ENCODE data around the gene LRRC31.
A peak's percentile ranks its signal among the peaks of the same experiment; 100 is the strongest.

The LRRC31 gene

GRCh38 chr3:169822091-169822490, 47.6 kb downstream of the LRRC31 start:
- Histone ChIP-seq H3K27me3 (replicated peaks; ENCODE audit: control insufficient read depth, insufficient read depth, low read length, poor library complexity, severe bottlenecking) (no peaks in the 10 kb centered on the region), H3K4me1 (ENCODE audit: control insufficient read depth, insufficient read depth, low read length, poor library complexity, severe bottlenecking) (no peaks in the 10 kb centered on the region), H3K27ac (ENCODE audit: insufficient read depth, low read length, poor library complexity, severe bottlenecking) (no peak overlapping the region), H3K9me3 (ENCODE audit: control insufficient read depth, low read length) (no peaks in the 10 kb centered on the region), H3K4me3 (ENCODE audit: insufficient read depth, low read depth, low read length, poor library complexity, severe bottlenecking) (no peak overlapping the region), H3K36me3 (ENCODE audit: control insufficient read depth, insufficient read depth, low read length) (no peaks in the 10 kb centered on the region)
- DNase-seq = no peak

DNA sequence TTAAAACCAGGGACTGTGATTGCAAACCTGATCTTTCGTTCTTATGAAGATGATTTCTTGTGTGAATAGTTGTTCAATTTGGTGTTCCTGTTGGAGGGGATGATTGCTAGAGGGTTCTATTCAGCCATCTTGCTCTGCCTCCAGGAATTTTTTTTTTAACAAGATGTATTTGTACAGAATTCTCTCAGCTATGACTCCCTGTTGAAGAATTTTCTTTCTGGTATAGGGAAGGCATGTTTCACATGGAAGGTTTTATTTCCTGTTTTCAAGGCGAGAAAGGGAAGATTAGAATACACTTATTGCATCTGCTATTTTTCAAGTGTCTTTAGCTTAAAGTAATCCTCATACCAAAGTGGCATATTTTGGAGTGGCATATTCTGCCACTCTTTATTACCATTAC, 51.4 kb downstream of the LRRC31 start:
- Histone ChIP-seq H3K9me3 (ENCODE audit: control insufficient read depth, low read length) (no peaks in the 10 kb centered on the region), H3K27ac (ENCODE audit: insufficient read depth, low read length, poor library complexity, severe bottlenecking) (no peak overlapping the region), H3K4me3 (ENCODE audit: insufficient read depth, low read depth, low read length, poor library complexity, severe bottlenecking) (no peak overlapping the region), H3K36me3 (ENCODE audit: control insufficient read depth, insufficient read depth, low read length) (no peaks in the 10 kb centered on the region), H3K4me1 (ENCODE audit: control insufficient read depth, insufficient read depth, low read length, poor library complexity, severe bottlenecking) (no peaks in the 10 kb centered on the region), H3K27me3 (replicated peaks; ENCODE audit: control insufficient read depth, insufficient read depth, low read length, poor library complexity, severe bottlenecking) (no peaks in the 10 kb centered on the region)
- DNase-seq = no peak

- H3K4me1 ChIP-seq (ENCODE audit: control insufficient read depth, insufficient read depth, low read length, poor library complexity, severe bottlenecking) = peaks cover 12% of the 10 kb centered on the region
- no peak for DNase-seq
- H3K27ac ChIP-seq (ENCODE audit: insufficient read depth, low read length, poor library complexity, severe bottlenecking) = no peak overlapping the region
- H3K36me3 ChIP-seq (ENCODE audit: control insufficient read depth, insufficient read depth, low read length) = no peaks in the 10 kb centered on the region
- H3K9me3 ChIP-seq (ENCODE audit: control insufficient read depth, low read length) = no peaks in the 10 kb centered on the region
- no peak overlapping the region for H3K4me3 ChIP-seq (ENCODE audit: insufficient read depth, low read depth, low read length, poor library complexity, severe bottlenecking)
- H3K27me3 ChIP-seq (replicated peaks; ENCODE audit: control insufficient read depth, insufficient read depth, low read length, poor library complexity, severe bottlenecking) = no peaks in the 10 kb centered on the region
Observed at GRCh38 chr3:169815590-169816150, 54.1 kb downstream of the LRRC31 start.

DNA sequence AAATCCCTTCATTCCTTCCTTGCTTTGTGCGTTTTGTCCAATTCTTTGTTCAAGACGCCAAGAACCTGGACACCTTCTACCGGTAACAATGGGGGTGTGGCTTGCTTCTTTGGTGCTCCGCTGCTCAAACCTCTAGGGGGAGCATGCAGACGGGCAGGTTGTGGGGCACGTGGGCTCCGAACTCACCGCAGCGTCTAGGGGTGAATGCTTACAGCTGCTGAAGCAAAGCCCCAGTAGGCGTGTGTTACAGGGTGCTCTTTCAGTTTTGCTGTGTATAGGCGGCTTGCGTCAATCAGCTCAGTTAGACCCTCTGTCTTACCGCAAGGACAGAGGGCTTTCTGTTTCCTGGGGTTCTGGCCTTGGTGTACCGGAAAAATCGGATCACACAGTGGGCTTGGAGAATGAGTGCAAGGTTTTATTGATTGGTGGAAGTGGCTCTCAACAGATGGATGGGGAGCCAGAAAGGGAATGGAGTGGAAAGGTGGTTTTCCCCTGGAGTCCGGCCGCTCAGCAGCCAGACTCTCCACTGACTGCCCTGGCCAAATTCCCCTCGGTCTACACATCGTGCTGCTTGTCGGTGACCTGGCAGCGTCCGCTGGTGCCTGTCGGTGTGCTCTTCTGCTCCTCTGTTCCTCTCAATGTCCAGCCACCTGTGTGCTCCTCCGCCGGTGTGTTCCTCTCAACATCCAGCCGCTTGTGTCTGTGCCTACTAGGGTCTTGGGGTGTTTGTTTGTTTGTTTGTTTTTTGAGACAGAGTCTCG, 55.8 kb downstream of the LRRC31 start:
- peak overlapping the region; percentile 72 for H3K4me3 ChIP-seq (ENCODE audit: insufficient read depth, low read depth, low read length, poor library complexity, severe bottlenecking)
- H3K9me3 ChIP-seq (ENCODE audit: control insufficient read depth, low read length) = no peaks in the 10 kb centered on the region
- no peaks in the 10 kb centered on the region for H3K36me3 ChIP-seq (ENCODE audit: control insufficient read depth, insufficient read depth, low read length)
- H3K27me3 ChIP-seq (replicated peaks; ENCODE audit: control insufficient read depth, insufficient read depth, low read length, poor library complexity, severe bottlenecking) = no peaks in the 10 kb centered on the region
- H3K4me1 ChIP-seq (ENCODE audit: control insufficient read depth, insufficient read depth, low read length, poor library complexity, severe bottlenecking) = peaks cover 12% of the 10 kb centered on the region
- peak; percentile 47 to 60 (median 54) for DNase-seq
- H3K27ac ChIP-seq (ENCODE audit: insufficient read depth, low read length, poor library complexity, severe bottlenecking) = no peak overlapping the region

- Histone ChIP-seq H3K36me3 (ENCODE audit: control insufficient read depth, insufficient read depth, low read length) (no peaks in the 10 kb centered on the region), H3K4me3 (ENCODE audit: insufficient read depth, low read depth, low read length, poor library complexity, severe bottlenecking) (peak overlapping the region; percentile 72), H3K9me3 (ENCODE audit: control insufficient read depth, low read length) (no peaks in the 10 kb centered on the region), H3K4me1 (ENCODE audit: control insufficient read depth, insufficient read depth, low read length, poor library complexity, severe bottlenecking) (peaks cover 12% of the 10 kb centered on the region), H3K27ac (ENCODE audit: insufficient read depth, low read length, poor library complexity, severe bottlenecking) (no peak overlapping the region), H3K27me3 (replicated peaks; ENCODE audit: control insufficient read depth, insufficient read depth, low read length, poor library complexity, severe bottlenecking) (no peaks in the 10 kb centered on the region)
- no peak for DNase-seq
Observed at GRCh38 chr3:169813278-169813677, 56.5 kb downstream of the LRRC31 start.

- H3K27me3 ChIP-seq (replicated peaks; ENCODE audit: control insufficient read depth, insufficient read depth, low read length, poor library complexity, severe bottlenecking) = no peaks in the 10 kb centered on the region
- H3K27ac ChIP-seq (ENCODE audit: insufficient read depth, low read length, poor library complexity, severe bottlenecking) = no peak within 1 kb of the TSS
- DNase-seq = peak; percentile 13 to 52 (median 32)
- peak within 1 kb of the TSS; percentile 72 for H3K4me3 ChIP-seq (ENCODE audit: insufficient read depth, low read depth, low read length, poor library complexity, severe bottlenecking)
- peaks cover 12% of the 10 kb centered on the region for H3K4me1 ChIP-seq (ENCODE audit: control insufficient read depth, insufficient read depth, low read length, poor library complexity, severe bottlenecking)
- no peaks in the 10 kb centered on the region for H3K9me3 ChIP-seq (ENCODE audit: control insufficient read depth, low read length)
- H3K36me3 ChIP-seq (ENCODE audit: control insufficient read depth, insufficient read depth, low read length) = no peaks in the 10 kb centered on the region
Observed at GRCh38 chr3:169812332-169813235, 57.2 kb downstream of the LRRC31 start, which contains the start of the genes LRRC34 and LRRIQ4. Gene LRRC34 (minus strand): TSS chr3:169812904. CDS start chr3:169812548, 356 bp downstream. Gene LRRIQ4 (plus strand): TSS chr3:169812870. CDS start chr3:169821922, 9,052 bp downstream.

DNA sequence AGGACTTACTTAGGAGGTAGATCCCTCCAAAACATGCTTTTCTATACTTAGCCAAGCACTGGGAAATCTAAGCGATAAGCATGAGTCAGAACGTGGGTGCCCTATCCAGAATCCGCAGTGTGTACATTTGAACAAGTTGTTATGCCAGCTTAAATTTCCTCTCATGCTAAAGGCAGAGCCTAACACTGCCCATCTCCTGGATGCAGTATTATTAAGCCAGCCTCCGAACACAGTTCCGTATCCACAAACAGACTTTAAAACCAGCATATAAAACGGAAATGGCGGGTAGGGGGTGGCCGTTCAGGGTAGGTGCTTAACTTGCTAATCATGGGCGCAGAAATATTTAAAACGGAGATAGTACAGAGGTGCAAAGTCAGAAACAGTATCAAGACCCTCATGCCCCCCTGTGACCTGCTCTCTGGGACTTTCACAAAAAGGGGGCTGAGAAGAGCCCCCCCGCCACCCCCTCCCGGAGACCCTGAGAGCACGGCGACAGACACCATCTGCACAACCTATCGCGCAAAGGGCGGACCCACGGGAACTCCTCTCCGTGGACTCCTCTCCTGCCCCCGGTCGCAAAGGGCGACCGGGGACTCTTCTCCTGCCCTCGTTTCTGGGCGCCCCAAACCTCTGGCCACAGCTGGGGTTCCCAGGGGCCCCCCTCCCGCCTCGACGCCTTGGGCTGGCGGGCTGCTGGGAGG, 58.0 kb downstream of the LRRC31 start:
- H3K4me1 ChIP-seq (ENCODE audit: control insufficient read depth, insufficient read depth, low read length, poor library complexity, severe bottlenecking) = peaks cover 12% of the 10 kb centered on the region
- H3K27ac ChIP-seq (ENCODE audit: insufficient read depth, low read length, poor library complexity, severe bottlenecking) = no peak overlapping the region
- H3K9me3 ChIP-seq (ENCODE audit: control insufficient read depth, low read length) = no peaks in the 10 kb centered on the region
- DNase-seq = no peak
- H3K36me3 ChIP-seq (ENCODE audit: control insufficient read depth, insufficient read depth, low read length) = no peaks in the 10 kb centered on the region
- no peaks in the 10 kb centered on the region for H3K27me3 ChIP-seq (replicated peaks; ENCODE audit: control insufficient read depth, insufficient read depth, low read length, poor library complexity, severe bottlenecking)
- peak overlapping the region; percentile 72 for H3K4me3 ChIP-seq (ENCODE audit: insufficient read depth, low read depth, low read length, poor library complexity, severe bottlenecking)

GRCh38 chr3:169809230-169809795, 60.4 kb downstream of the LRRC31 start:
- Histone ChIP-seq H3K27ac (ENCODE audit: insufficient read depth, low read length, poor library complexity, severe bottlenecking) (no peak overlapping the region), H3K4me3 (ENCODE audit: insufficient read depth, low read depth, low read length, poor library complexity, severe bottlenecking) (no peak overlapping the region), H3K4me1 (ENCODE audit: control insufficient read depth, insufficient read depth, low read length, poor library complexity, severe bottlenecking) (peaks cover 12% of the 10 kb centered on the region), H3K36me3 (ENCODE audit: control insufficient read depth, insufficient read depth, low read length) (no peaks in the 10 kb centered on the region), H3K27me3 (replicated peaks; ENCODE audit: control insufficient read depth, insufficient read depth, low read length, poor library complexity, severe bottlenecking) (no peaks in the 10 kb centered on the region), H3K9me3 (ENCODE audit: control insufficient read depth, low read length) (no peaks in the 10 kb centered on the region)
- DNase-seq = no peak

- no peaks in the 10 kb centered on the region for H3K4me1 ChIP-seq (ENCODE audit: control insufficient read depth, insufficient read depth, low read length, poor library complexity, severe bottlenecking)
- no peaks in the 10 kb centered on the region for H3K9me3 ChIP-seq (ENCODE audit: control insufficient read depth, low read length)
- no peak overlapping the region for H3K4me3 ChIP-seq (ENCODE audit: insufficient read depth, low read depth, low read length, poor library complexity, severe bottlenecking)
- DNase-seq = no peak
- H3K27ac ChIP-seq (ENCODE audit: insufficient read depth, low read length, poor library complexity, severe bottlenecking) = no peak overlapping the region
- no peaks in the 10 kb centered on the region for H3K27me3 ChIP-seq (replicated peaks; ENCODE audit: control insufficient read depth, insufficient read depth, low read length, poor library complexity, severe bottlenecking)
- H3K36me3 ChIP-seq (ENCODE audit: control insufficient read depth, insufficient read depth, low read length) = no peaks in the 10 kb centered on the region
Observed at GRCh38 chr3:169804681-169805080, 65.1 kb downstream of the LRRC31 start.

All from effector memory CD4-positive, alpha-beta T cell (primary cell).